Colonic mucosa (tissue), 4 donors: Measurements from ENCODE around the gene RPL3. TPM values are rescaled to one million over a fixed set of nuclear protein-coding genes. Genes with fewer than 3 reads are reported as not detected.
A peak's percentile ranks its signal among the peaks of the same experiment; 100 is the strongest.

Experiments
- DNase-seq: peaks from one replicate; pipeline ENCODE4 v3.0.0-alpha.2; 2020
- H3K27ac ChIP-seq: fragments of 200-600 bp; one replicate; pipeline ENCODE4 v1.8.0; 2021
- H3K27me3 ChIP-seq: fragments of 200-600 bp; one replicate; pipeline ENCODE4 v1.8.0; 2021
- H3K36me3 ChIP-seq: fragments of 200-600 bp; one replicate; pipeline ENCODE4 v1.8.0; 2021
- H3K4me1 ChIP-seq: fragments of 200-600 bp; one replicate; pipeline ENCODE4 v1.8.0; 2021; ENCODE audit warnings: mild to moderate bottlenecking
- H3K4me3 ChIP-seq: fragments of 200-600 bp; one replicate; pipeline ENCODE4 v1.8.0; 2021
- H3K9ac ChIP-seq, 2 donors: one replicate each; pipeline ENCODE4 v1.7.0; 2013; ENCODE audit warnings: control low read depth in 2 of 2, low read depth in 2 of 2, low read length in 2 of 2
- H3K9me3 ChIP-seq: fragments of 200-600 bp; one replicate; pipeline ENCODE4 v1.8.0; 2021
- CTCF ChIP-seq: fragments of 200-600 bp; IDR thresholded peaks from one replicate; pipeline ENCODE4 v1.8.0; 2022; ENCODE audit warnings: antibody characterized with exemption, mild to moderate bottlenecking
- intact Hi-C: fragments of 100-400 bp; cut with DNase I; formaldehyde crosslinking; loops from one replicate; pipeline ENCODE4 v1.14.1; 2022
- total RNA-seq, 2 donors: library from RNA; stranded (reverse); fragmentation: NEBNext Ultra II Directional in 1 of 2; extraction: Animal tissue kit (Norgen Biotek cat#: 25700) in 1 of 2; gene quantifications; one replicate each; pipeline ENCODE4 v1.2.1, GENCODE V29; 2021
- donor health status: healthy.
- donor health status: DM: no; HTN: no; CAD: no.
- donor health status: DM: no; HTN: no; CAD: no.

The RPL3 gene
- total RNA-seq, 2 donors from 2014 or later = 1,796 to 1,829 TPM

- peak overlapping the region; percentile 27 for H3K27ac ChIP-seq
- TF ChIP-seq CTCF = no peak
- no peak overlapping the region for H3K4me3 ChIP-seq
- H3K9ac ChIP-seq = peak overlapping the region; percentile 35 to 40
- no peak for DNase-seq
- no peaks in the 10 kb centered on the region for H3K9me3 ChIP-seq
- peaks cover 21% of the 10 kb centered on the region for H3K36me3 ChIP-seq
- no peaks in the 10 kb centered on the region for H3K4me1 ChIP-seq
- no peaks in the 10 kb centered on the region for H3K27me3 ChIP-seq
- intact Hi-C loops = loop anchor here (10.0 kb wide), 1 partner anchor 64 kb away; the partner anchor contains the start of gene PDGFB
Observed at GRCh38 chr22:39308614-39309363, 10.6 kb downstream of the RPL3 start.

GRCh38 chr22:39306456-39307361 lies 12.7 kb downstream of the RPL3 start:
- Histone ChIP-seq H3K4me1 (no peaks in the 10 kb centered on the region), H3K9me3 (no peaks in the 10 kb centered on the region), H3K27ac (no peak overlapping the region), H3K27me3 (no peaks in the 10 kb centered on the region), H3K36me3 (peaks cover under 1% of the 10 kb centered on the region), H3K9ac (no peak overlapping the region), H3K4me3 (no peak overlapping the region)
- intact Hi-C loops = loop anchor here (10.0 kb wide), 1 partner anchor 62 kb away; the partner anchor contains the start of gene PDGFB
- peak; percentile 20 for TF ChIP-seq CTCF
- no peak for DNase-seq

GRCh38 chr22:39303892-39304671 lies 15.3 kb downstream of the RPL3 start:
- H3K27me3 ChIP-seq = no peaks in the 10 kb centered on the region
- H3K4me3 ChIP-seq = no peak overlapping the region
- no peaks in the 10 kb centered on the region for H3K4me1 ChIP-seq
- TF ChIP-seq CTCF = no peak
- H3K9me3 ChIP-seq = no peaks in the 10 kb centered on the region
- DNase-seq = no peak
- H3K9ac ChIP-seq = no peak overlapping the region
- H3K36me3 ChIP-seq = no peaks in the 10 kb centered on the region
- no peak overlapping the region for H3K27ac ChIP-seq
- intact Hi-C loops = loop anchor here (10.0 kb wide), 1 partner anchor 59 kb away; the partner anchor contains the start of gene PDGFB

- Histone ChIP-seq H3K4me3 (no peak overlapping the region), H3K9me3 (no peaks in the 10 kb centered on the region), H3K4me1 (no peaks in the 10 kb centered on the region), H3K36me3 (no peaks in the 10 kb centered on the region), H3K27me3 (no peaks in the 10 kb centered on the region), H3K27ac (no peak overlapping the region), H3K9ac (no peak overlapping the region)
- no peak for TF ChIP-seq CTCF
- DNase-seq = no peak
- intact Hi-C loops = loop anchor here (10.0 kb wide), 1 partner anchor 59 kb away; the partner anchor contains the start of gene PDGFB
Observed at GRCh38 chr22:39303358-39303757, 16.1 kb downstream of the RPL3 start.
